GM12891 (cell line): ENCODE results near the gene PRKN.

Source experiments
- PAX5 ChIP-seq: IDR thresholded peaks from 2 replicates; pipeline ENCODE4 v1.6.1; 2011; ENCODE audit warnings: low read length, moderate library complexity, mild to moderate bottlenecking; ENCODE audit not compliant: insufficient read depth, severe bottlenecking
- POLR2A ChIP-seq: IDR thresholded peaks from 2 replicates; pipeline ENCODE4 v1.6.1; 2011; ENCODE audit warnings: low read depth, low read length, control low read depth
- POLR2AphosphoS5 ChIP-seq: IDR thresholded peaks from 2 replicates; pipeline ENCODE4 v1.6.1; 2011; ENCODE audit warnings: low read depth, low read length, control low read depth
- SPI1 ChIP-seq: IDR thresholded peaks from 2 replicates; pipeline ENCODE4 v1.6.1; 2011; ENCODE audit warnings: low read depth, low read length, control low read depth
- TAF1 ChIP-seq: IDR thresholded peaks from 2 replicates; pipeline ENCODE4 v1.6.1; 2011; ENCODE audit warnings: low read depth, low read length, control low read depth

GRCh38 chr6:162615016-162615705 lies 112.4 kb downstream of the PRKN start:
- TF ChIP-seq POLR2A (no peak), SPI1 (no peak), TAF1 (no peak), POLR2AphosphoS5 (no peak), PAX5 (no peak)
